Measurements from ENCODE around the gene CRKL. TPM values are rescaled to one million over a fixed set of nuclear protein-coding genes. Genes with fewer than 3 reads are reported as not detected.
A peak's percentile ranks its signal among the peaks of the same experiment; 100 is the strongest.

The CRKL gene
- polyA plus RNA-seq, 2 of the 4 experiments (the other 2 are of a cell fraction), result 21.4 to 22.8 TPM

DNA sequence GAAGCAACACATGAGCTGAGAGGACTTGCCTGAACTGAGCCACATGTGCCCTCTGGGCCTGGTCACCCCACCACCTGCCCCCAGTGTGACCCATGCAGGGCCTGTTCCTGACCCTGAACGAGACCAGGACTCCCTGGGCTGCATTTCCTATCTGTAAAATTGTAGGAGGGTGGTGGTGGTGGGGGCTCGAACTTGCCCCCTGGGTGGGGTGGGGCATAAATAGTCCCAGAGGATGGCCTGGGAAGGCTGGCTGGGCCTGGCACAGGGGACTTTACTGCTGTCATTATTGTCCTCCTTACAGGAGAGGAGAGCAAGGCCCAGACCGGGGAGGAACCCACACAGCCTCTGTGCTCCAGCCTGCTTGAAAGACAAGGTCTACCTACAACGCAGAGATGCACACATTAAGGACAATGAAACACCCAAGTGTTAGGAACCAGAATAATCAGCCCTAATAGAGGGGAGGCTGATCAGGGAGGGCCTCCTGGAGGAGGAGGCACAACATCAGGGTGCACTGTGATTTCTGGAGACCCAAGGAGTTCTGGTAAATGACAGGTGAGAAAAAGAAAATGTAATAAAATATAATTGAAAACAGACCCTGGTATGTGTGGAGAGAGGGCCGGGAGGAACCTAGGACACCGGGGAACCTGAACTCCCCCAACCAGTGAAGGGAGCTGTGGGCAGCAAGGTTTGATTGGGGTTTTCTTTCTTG, 47.0 kb downstream of the CRKL start:
- no peaks in the 10 kb centered on the region for H3K9me3 ChIP-seq
- ChIA-PET CTCF (interaction anchor here (1.2 to 4.2 kb wide), 3 partner anchors 9 to 79 kb away, joined by 3 to 24 read pairs (median 3); no protein-coding TSS in a partner anchor), POLR2A (no interaction called here)
- no peak overlapping the region for H3K27ac ChIP-seq
- WGBS (ENCODE audit: missing lambda C conversion rate), result 86% methylated on average over 4 of the region's 6 CpGs
- no peak overlapping the region for H3K4me2 ChIP-seq
- peak; percentile 83 for TF ChIP-seq ZFP36 (IDR thresholded peaks at IDR 0.05; ENCODE audit: borderline replicate concordance, partially characterized antibody)
- no peak for TF ChIP-seq MAZ (IDR thresholded peaks at IDR 0.05; ENCODE audit: borderline replicate concordance, low read depth, low read length)
- DNase-seq (ENCODE audit: low read depth in 1 of 2, low spot score in 1 of 2) (no peak), ATAC-seq (no peak), FAIRE-seq (no peak)
- no peak overlapping the region for H3K4me3 ChIP-seq
- H3K4me1 ChIP-seq, result no peaks in the 10 kb centered on the region

GRCh38 chr22:20964799-20965103, 47.5 kb downstream of the CRKL start:
- DNase-seq (ENCODE audit: low read depth in 1 of 2, low spot score in 1 of 2), result no peak
- H3K4me2 ChIP-seq, result no peak overlapping the region
- H3K27ac ChIP-seq, result no peak overlapping the region
- CTCF ChIA-PET, result interaction anchor here (1.2 kb wide), 2 partner anchors 9 to 79 kb away, joined by 3 read pairs; no protein-coding TSS in a partner anchor
- ATAC-seq, result no peak
- POLR2A ChIA-PET, result no interaction called here
- FAIRE-seq, result no peak
- 93% methylated on average over 15 of the region's 28 CpGs for WGBS (ENCODE audit: missing lambda C conversion rate)
- no peak for TF ChIP-seq HDAC2 (IDR thresholded peaks at IDR 0.05)
- no peak for TF ChIP-seq ESRRA (IDR thresholded peaks at IDR 0.05; ENCODE audit: borderline replicate concordance, low read length)
- TF ChIP-seq CHD2 (IDR thresholded peaks at IDR 0.05; ENCODE audit: low read length, partially characterized antibody), result no peak
- TF ChIP-seq HOXA7 (CRISPR knock-in tag; IDR thresholded peaks at IDR 0.05), result no peak
- TF ChIP-seq FOXS1 (CRISPR knock-in tag; IDR thresholded peaks at IDR 0.05), result no peak
- TF ChIP-seq CTCF (IDR thresholded peaks at IDR 0.05), result no peak
- TF ChIP-seq RARB (CRISPR knock-in tag; IDR thresholded peaks at IDR 0.05), result no peak
- no peak for TF ChIP-seq REST (IDR thresholded peaks at IDR 0.05)
- no peak for TF ChIP-seq CBX8 (IDR thresholded peaks at IDR 0.05)
- TF ChIP-seq RAD21 (conservative IDR thresholded peaks at IDR 0.05 in 1 of 2, IDR thresholded peaks at IDR 0.05 in 1 of 2), result no peak
- TF ChIP-seq, protein P1, sequence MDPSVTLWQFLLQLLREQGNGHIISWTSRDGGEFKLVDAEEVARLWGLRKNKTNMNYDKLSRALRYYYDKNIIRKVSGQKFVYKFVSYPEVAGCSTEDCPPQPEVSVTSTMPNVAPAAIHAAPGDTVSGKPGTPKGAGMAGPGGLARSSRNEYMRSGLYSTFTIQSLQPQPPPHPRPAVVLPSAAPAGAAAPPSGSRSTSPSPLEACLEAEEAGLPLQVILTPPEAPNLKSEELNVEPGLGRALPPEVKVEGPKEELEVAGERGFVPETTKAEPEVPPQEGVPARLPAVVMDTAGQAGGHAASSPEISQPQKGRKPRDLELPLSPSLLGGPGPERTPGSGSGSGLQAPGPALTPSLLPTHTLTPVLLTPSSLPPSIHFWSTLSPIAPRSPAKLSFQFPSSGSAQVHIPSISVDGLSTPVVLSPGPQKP (IDR thresholded peaks at IDR 0.05; ENCODE audit: low read depth, low read length), result no peak
- TF ChIP-seq ZNF302 (CRISPR knock-in tag; IDR thresholded peaks at IDR 0.05), result no peak
- TF ChIP-seq CBX2 (IDR thresholded peaks at IDR 0.05; ENCODE audit: borderline replicate concordance, low read depth), result no peak
- TF ChIP-seq JUNB (IDR thresholded peaks at IDR 0.05), result no peak
- no peak for TF ChIP-seq FOSB (CRISPR knock-in tag; IDR thresholded peaks at IDR 0.05)
- no peak for TF ChIP-seq TP53 (CRISPR knock-in tag; IDR thresholded peaks at IDR 0.05)
- no peak for TF ChIP-seq KDM5A (IDR thresholded peaks at IDR 0.05)
- H3K4me1 ChIP-seq, result no peaks in the 10 kb centered on the region
- H3K4me3 ChIP-seq, result no peak overlapping the region
- no peaks in the 10 kb centered on the region for H3K9me3 ChIP-seq

Measured in A549 (cell line).